ENCODE measurements around the gene MPPE1.

The MPPE1 gene

DNA sequence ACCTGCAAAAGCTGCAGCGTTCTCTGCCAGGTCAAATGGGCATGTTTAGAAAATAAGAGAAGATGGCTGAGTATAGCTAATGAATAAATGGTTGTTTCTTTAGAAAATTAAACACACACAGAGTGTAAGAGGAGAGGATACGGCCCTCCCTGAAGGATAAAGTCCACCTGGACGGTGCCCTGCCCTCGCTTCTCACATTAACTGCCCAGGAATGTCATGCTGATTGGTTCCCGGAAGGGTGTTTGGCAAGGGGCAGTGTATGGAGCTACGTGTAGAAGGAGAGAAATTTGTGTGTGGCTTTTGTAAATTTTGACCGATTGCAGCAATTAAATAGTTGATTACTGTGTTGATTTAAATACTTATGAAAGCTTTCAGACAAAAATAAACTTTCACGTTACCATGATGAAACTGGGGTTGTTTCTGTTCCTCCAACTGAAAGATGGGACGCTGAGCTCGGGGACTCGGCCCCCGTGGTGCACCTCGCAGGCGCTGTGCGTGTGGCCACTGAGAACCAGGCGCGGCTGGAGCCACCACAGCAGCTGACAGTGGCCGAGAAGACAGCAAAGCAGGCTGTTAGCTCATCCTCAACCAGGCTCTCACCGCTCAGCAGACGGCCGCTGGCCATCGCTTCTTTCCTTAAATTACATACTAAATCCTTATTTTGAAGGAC lies 22.7 kb downstream of the MPPE1 start:
- Histone ChIP-seq H3K4me3 (ENCODE audit: low read length) (no peak overlapping the region), H3K4me2 (ENCODE audit: low read length) (no peak overlapping the region), H4K8ac (ENCODE audit: low read depth, low read length) (no peak overlapping the region), H3K23ac (ENCODE audit: low read length) (no peak overlapping the region), H3K56ac (ENCODE audit: low read length) (no peak overlapping the region), H2BK5ac (ENCODE audit: low read length) (no peak overlapping the region), H3K36me3 (ENCODE audit: control insufficient read depth, insufficient read depth, low read length) (no peaks in the 10 kb centered on the region), H3K27me3 (ENCODE audit: insufficient read depth, low read length, poor library complexity) (no peaks in the 10 kb centered on the region), H3K4me1 (ENCODE audit: control insufficient read depth, low read depth, low read length) (no peaks in the 10 kb centered on the region), H3K27ac (ENCODE audit: low read depth, low read length) (no peak overlapping the region), H2BK15ac (replicated peaks; ENCODE audit: low read depth) (no peak overlapping the region), H3K79me1 (ENCODE audit: low read length) (no peaks in the 10 kb centered on the region), H3K18ac (ENCODE audit: low read length) (no peak overlapping the region), H3K9ac (ENCODE audit: low read length) (no peak overlapping the region), H2BK120ac (ENCODE audit: low read depth, low read length) (no peak overlapping the region), H3K79me2 (ENCODE audit: control insufficient read depth, insufficient read depth, low read length) (no peaks in the 10 kb centered on the region), H2AK5ac (ENCODE audit: low read length) (no peak overlapping the region), H3K4ac (ENCODE audit: low read depth, low read length) (no peak overlapping the region), H4K5ac (ENCODE audit: low read length) (no peak overlapping the region)
- no CpG with 5 or more reads among the region's 22 CpGs for WGBS (ENCODE audit: extremely low coverage, insufficient coverage, low lambda C conversion rate)
- DNase-seq, result no peak

DNA sequence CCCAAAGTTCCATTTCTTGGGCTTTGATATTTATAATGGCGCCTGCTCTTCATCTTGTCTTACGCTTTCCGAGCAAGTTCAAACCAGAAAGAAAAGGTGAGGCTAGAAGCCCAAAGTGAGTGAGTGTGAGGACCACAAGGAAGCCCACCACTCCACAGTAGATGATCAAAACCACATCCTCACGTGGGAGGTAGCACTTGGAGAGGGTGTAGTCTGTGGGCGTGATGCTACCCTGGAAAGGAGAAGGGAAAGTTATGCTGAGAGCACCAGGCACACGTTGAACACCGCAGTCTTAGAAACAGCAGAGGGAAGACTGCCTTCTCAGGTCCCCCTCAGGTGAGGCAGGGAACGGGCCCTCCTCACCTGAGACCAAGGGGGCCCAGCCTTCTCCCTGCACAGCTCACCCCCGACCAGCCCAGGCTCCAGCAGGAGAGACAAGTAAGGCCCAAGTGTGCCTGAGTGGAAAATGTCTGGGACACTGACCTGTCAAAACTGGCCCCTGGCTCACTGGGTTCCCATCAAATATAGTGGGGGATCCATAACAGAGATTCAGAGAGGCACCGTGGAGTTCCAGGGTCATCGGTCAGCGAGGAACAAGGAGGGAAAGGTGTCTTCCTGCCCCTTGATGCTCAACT lies 23.6 kb downstream of the MPPE1 start:
- Histone ChIP-seq H3K23ac (ENCODE audit: low read length) (no peak overlapping the region), H2AK5ac (ENCODE audit: low read length) (no peak overlapping the region), H3K56ac (ENCODE audit: low read length) (no peak overlapping the region), H3K9ac (ENCODE audit: low read length) (no peak overlapping the region), H4K5ac (ENCODE audit: low read length) (no peak overlapping the region), H3K18ac (ENCODE audit: low read length) (no peak overlapping the region), H3K4me1 (ENCODE audit: control insufficient read depth, low read depth, low read length) (no peaks in the 10 kb centered on the region), H3K4ac (ENCODE audit: low read depth, low read length) (no peak overlapping the region), H2BK120ac (ENCODE audit: low read depth, low read length) (no peak overlapping the region), H3K4me2 (ENCODE audit: low read length) (no peak overlapping the region), H3K27ac (ENCODE audit: low read depth, low read length) (no peak overlapping the region), H4K8ac (ENCODE audit: low read depth, low read length) (no peak overlapping the region), H3K79me2 (ENCODE audit: control insufficient read depth, insufficient read depth, low read length) (no peaks in the 10 kb centered on the region), H3K4me3 (ENCODE audit: low read length) (no peak overlapping the region), H3K36me3 (ENCODE audit: control insufficient read depth, insufficient read depth, low read length) (no peaks in the 10 kb centered on the region), H3K79me1 (ENCODE audit: low read length) (no peaks in the 10 kb centered on the region), H2BK5ac (ENCODE audit: low read length) (no peak overlapping the region), H3K27me3 (ENCODE audit: insufficient read depth, low read length, poor library complexity) (no peaks in the 10 kb centered on the region), H2BK15ac (replicated peaks; ENCODE audit: low read depth) (no peak overlapping the region)
- no CpG with 5 or more reads among the region's 12 CpGs for WGBS (ENCODE audit: extremely low coverage, insufficient coverage, low lambda C conversion rate)
- DNase-seq, result no peak

DNA sequence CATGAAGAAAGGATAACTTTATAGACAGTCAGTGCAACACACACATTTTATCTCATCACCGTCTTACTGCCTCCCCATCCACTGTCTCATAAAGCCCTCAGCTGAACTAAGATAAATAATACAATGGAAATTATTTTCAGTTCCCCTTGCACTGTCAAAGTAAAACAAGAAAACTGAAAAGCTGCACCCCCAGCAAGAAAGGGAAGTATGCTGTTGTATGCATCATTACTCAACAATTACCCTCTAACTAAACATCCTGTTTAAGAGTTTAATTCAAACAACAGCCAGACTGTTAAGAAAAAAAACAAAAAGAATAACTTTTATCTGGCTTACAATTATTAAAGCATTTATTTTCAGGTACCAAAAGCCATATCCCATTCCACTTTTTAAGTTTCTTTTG lies 25.0 kb downstream of the MPPE1 start:
- Histone ChIP-seq H2BK15ac (replicated peaks; ENCODE audit: low read depth) (no peak overlapping the region), H3K23ac (ENCODE audit: low read length) (no peak overlapping the region), H3K4me2 (ENCODE audit: low read length) (no peak overlapping the region), H3K79me2 (ENCODE audit: control insufficient read depth, insufficient read depth, low read length) (no peaks in the 10 kb centered on the region), H3K27ac (ENCODE audit: low read depth, low read length) (no peak overlapping the region), H2BK120ac (ENCODE audit: low read depth, low read length) (no peak overlapping the region), H3K18ac (ENCODE audit: low read length) (no peak overlapping the region), H3K4me3 (ENCODE audit: low read length) (no peak overlapping the region), H3K4ac (ENCODE audit: low read depth, low read length) (no peak overlapping the region), H4K8ac (ENCODE audit: low read depth, low read length) (no peak overlapping the region), H3K27me3 (ENCODE audit: insufficient read depth, low read length, poor library complexity) (no peaks in the 10 kb centered on the region), H4K5ac (ENCODE audit: low read length) (no peak overlapping the region), H3K9ac (ENCODE audit: low read length) (no peak overlapping the region), H3K56ac (ENCODE audit: low read length) (no peak overlapping the region), H2BK5ac (ENCODE audit: low read length) (no peak overlapping the region), H3K79me1 (ENCODE audit: low read length) (no peaks in the 10 kb centered on the region), H3K4me1 (ENCODE audit: control insufficient read depth, low read depth, low read length) (no peaks in the 10 kb centered on the region), H3K36me3 (ENCODE audit: control insufficient read depth, insufficient read depth, low read length) (no peaks in the 10 kb centered on the region), H2AK5ac (ENCODE audit: low read length) (no peak overlapping the region)
- WGBS (ENCODE audit: extremely low coverage, insufficient coverage, low lambda C conversion rate), result no CpG with 5 or more reads among the region's 1 CpG
- no peak for DNase-seq

DNA sequence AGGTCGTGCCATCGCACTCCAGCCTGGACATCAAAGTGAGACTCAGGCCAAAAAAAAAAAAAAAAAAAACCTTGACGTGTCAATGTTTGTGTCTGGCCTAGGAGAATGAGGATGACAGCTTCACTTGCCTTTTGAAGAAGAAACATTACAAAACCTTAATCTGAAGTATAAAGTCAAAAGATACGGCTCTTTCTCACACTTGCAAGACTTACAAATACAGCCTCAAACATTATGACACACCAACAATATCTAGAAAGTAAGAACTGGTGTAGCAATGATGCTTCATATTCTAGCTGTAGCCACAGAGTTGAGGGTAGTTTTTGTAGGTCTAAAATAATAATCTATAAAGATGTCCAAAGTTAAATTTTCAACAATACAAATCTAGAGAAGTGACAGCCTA lies 25.5 kb downstream of the MPPE1 start:
- Histone ChIP-seq H3K27me3 (ENCODE audit: insufficient read depth, low read length, poor library complexity) (no peaks in the 10 kb centered on the region), H3K27ac (ENCODE audit: low read depth, low read length) (no peak overlapping the region), H3K4ac (ENCODE audit: low read depth, low read length) (no peak overlapping the region), H3K79me2 (ENCODE audit: control insufficient read depth, insufficient read depth, low read length) (no peaks in the 10 kb centered on the region), H2AK5ac (ENCODE audit: low read length) (no peak overlapping the region), H2BK15ac (replicated peaks; ENCODE audit: low read depth) (no peak overlapping the region), H3K18ac (ENCODE audit: low read length) (no peak overlapping the region), H3K4me3 (ENCODE audit: low read length) (no peak overlapping the region), H3K56ac (ENCODE audit: low read length) (no peak overlapping the region), H3K23ac (ENCODE audit: low read length) (no peak overlapping the region), H3K4me1 (ENCODE audit: control insufficient read depth, low read depth, low read length) (no peaks in the 10 kb centered on the region), H3K9ac (ENCODE audit: low read length) (no peak overlapping the region), H3K36me3 (ENCODE audit: control insufficient read depth, insufficient read depth, low read length) (no peaks in the 10 kb centered on the region), H2BK120ac (ENCODE audit: low read depth, low read length) (no peak overlapping the region), H2BK5ac (ENCODE audit: low read length) (no peak overlapping the region), H3K79me1 (ENCODE audit: low read length) (no peaks in the 10 kb centered on the region), H4K5ac (ENCODE audit: low read length) (no peak overlapping the region), H4K8ac (ENCODE audit: low read depth, low read length) (no peak overlapping the region), H3K4me2 (ENCODE audit: low read length) (no peak overlapping the region)
- DNase-seq, result no peak
- no CpG with 5 or more reads among the region's 4 CpGs for WGBS (ENCODE audit: extremely low coverage, insufficient coverage, low lambda C conversion rate)

DNA sequence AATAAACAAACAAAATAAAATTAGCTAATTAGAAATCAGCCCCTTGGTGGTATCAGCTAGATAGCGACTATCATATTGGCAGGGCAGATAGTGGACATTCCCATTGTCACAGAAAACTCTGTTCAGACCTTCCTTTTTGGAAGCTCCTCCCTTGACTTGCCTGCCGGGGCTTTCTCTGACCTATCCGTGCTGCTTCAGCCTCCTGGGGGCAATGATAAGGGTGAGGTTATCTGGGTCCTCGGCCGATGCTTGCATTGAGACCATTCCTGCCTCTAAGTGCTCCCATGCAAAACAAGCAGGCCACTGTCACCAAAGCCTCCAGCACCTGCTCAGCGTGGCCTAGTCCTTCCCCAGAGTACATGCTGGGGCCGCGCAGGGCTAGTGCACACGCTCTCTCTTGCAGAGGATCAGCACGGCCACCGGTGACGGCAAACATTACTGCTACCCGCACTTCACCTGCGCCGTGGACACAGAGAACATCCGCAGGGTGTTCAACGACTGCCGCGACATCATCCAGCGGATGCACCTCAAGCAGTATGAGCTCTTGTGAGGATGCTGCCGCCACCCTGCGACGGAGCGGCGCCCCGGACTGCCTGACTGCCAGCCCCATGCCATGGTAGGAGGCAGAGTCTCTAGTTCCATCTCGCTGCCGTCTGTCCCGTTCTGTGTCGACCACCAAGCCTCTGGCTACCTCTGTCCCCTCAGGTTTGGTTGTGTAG lies 27.4 kb downstream of the MPPE1 start:
- Histone ChIP-seq H3K36me3 (ENCODE audit: control insufficient read depth, insufficient read depth, low read length) (peaks cover 1% of the 10 kb centered on the region), H3K4ac (ENCODE audit: low read depth, low read length) (no peak overlapping the region), H3K4me3 (ENCODE audit: low read length) (no peak overlapping the region), H4K5ac (ENCODE audit: low read length) (no peak overlapping the region), H3K27me3 (ENCODE audit: insufficient read depth, low read length, poor library complexity) (no peaks in the 10 kb centered on the region), H2AK5ac (ENCODE audit: low read length) (no peak overlapping the region), H3K4me2 (ENCODE audit: low read length) (no peak overlapping the region), H3K23ac (ENCODE audit: low read length) (no peak overlapping the region), H2BK15ac (replicated peaks; ENCODE audit: low read depth) (no peak overlapping the region), H3K79me1 (ENCODE audit: low read length) (no peaks in the 10 kb centered on the region), H3K27ac (ENCODE audit: low read depth, low read length) (no peak overlapping the region), H3K79me2 (ENCODE audit: control insufficient read depth, insufficient read depth, low read length) (no peaks in the 10 kb centered on the region), H2BK5ac (ENCODE audit: low read length) (no peak overlapping the region), H3K56ac (ENCODE audit: low read length) (no peak overlapping the region), H2BK120ac (ENCODE audit: low read depth, low read length) (no peak overlapping the region), H3K9ac (ENCODE audit: low read length) (no peak overlapping the region), H4K8ac (ENCODE audit: low read depth, low read length) (no peak overlapping the region), H3K4me1 (ENCODE audit: control insufficient read depth, low read depth, low read length) (no peaks in the 10 kb centered on the region), H3K18ac (ENCODE audit: low read length) (no peak overlapping the region)
- no CpG with 5 or more reads among the region's 30 CpGs for WGBS (ENCODE audit: extremely low coverage, insufficient coverage, low lambda C conversion rate)
- DNase-seq, result peak; percentile 71
